Measurements from ENCODE around the gene SPIB.
A peak's percentile ranks its signal among the peaks of the same experiment; 100 is the strongest.
"Not testable (repeated sequence)": the region's sequence is repeated elsewhere in the genome, so short reads cannot be mapped to it uniquely, and the experiment has no call there.

The SPIB gene

DNA sequence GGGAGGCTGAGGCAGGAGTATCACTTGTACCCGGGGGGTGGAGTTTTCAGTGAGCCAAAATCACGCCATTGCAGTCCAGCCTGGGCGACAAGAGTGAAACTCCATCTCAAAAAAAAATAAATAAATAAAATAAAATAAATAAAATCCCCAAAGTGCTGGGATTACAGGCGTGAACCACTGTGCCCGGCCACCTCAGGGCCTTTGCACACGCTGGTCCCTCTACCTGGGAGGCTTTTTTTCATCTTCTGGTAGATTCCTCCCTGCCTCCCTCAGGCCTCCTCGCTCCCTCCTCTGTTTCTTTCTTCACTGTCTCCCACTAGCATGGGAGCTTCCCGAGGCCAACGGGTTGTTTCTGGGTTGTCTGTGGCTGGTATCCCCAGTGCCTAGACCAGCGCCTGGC, 29.0 kb downstream of the SPIB start:
- no peak for DNase-seq

DNA sequence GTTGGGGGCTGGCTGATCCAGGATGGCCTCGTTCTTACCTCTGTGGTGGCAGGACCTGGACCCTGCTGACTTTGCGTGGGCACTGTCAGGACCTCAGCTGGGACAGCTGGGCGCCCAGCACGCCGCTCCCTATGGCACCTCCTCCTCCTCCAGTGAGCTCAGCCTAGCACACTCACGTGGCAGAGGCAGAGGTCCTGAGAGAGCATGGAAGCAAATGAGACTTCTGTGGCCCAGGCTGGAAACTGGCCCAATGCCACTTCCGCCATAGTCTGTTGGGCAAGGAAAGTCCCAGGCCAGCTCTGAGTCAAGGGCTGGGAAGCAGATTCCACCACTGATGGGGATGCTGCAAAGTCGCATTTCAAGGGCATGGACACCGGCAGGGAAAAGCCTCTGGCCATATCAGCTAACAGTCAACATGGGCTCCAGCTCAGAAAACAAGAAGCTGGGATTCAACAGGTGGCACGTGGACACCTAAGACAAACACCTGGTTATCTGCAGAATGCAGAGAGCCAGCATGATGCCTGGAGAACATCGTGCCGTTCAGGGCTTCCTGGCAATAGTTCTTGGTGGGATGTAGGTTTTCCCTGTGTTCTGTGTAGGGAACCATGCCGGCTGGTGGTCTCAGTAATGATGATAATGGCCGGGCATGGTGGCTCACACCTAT, 30.6 kb downstream of the SPIB start:
- DNase-seq, result no peak

DNA sequence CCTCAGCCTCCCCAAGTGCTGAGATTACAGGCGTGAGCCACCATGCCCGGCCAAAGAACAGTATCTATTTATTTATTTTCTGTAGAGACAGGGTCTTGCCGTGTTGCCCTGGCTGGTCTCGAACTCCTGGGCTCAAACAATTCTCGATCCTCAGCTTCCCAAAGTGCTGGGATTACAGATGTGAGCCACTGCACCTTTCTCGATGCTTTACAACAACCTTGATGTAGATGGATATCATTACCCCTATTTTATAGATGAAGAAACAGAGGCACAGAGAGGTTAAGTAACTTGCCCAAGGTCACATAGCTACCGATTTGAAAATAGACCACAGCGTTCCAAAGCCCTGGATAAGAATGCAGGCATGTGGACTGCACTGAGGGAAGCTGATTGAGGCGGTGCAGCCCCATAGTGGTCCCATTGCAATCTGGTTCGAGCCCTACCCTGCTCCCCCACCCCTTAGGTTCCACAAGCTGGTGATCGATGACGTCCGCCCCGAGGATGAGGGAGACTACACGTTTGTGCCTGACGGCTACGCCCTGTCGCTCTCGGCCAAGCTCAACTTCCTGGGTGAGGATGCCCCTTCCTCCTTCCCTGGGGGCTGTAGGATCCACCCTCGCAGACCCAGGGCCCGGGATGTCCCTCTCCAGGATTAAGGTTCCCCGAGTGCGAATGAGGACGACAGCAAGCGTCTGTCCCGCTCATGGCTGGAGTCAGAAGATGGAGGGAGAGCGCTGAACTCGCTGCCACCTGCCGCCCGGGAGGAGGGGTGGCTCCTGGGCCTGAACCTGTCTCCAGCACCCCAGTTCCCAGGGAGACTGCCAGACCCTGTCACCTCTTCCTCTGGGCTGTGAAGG, 31.9 kb downstream of the SPIB start:
- no peak for DNase-seq

DNA sequence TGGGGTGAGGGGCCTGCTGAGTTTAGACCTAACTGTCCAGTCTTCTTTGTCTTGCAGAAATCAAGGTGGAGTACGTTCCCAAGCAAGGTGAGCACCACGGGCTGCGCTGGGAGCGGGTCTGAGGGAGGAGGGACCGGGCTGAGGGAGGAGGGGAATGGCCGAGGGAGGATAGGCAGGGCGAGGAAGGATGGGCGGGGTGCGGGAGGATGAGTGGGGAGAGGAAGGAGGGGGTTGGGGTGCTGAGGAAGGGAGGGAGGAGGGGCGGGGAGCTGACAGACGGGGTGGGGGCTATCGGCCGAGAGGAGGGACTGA, 32.4 kb downstream of the SPIB start:
- no peak for DNase-seq

DNA sequence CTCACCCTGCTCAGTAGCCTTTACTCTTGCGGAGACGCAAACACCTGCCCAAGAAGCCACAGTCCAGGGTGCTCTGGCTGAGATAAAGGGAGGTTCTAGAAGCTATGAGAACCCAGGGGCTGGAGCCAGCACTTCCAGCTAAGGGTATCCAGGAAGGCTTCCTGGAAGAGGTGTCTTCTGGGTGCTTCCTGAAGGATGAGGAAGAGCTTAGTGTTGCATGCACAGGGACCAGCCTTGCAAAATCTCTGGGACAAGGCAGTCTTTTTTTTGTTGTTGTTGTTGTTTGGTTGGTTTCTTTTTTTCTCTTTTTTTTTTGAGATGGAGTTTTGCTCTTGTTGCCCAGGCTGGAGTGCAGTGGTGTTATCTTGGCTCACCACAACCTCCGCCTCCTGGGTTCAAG, 34.5 kb downstream of the SPIB start:
- DNase-seq, result no peak

DNA sequence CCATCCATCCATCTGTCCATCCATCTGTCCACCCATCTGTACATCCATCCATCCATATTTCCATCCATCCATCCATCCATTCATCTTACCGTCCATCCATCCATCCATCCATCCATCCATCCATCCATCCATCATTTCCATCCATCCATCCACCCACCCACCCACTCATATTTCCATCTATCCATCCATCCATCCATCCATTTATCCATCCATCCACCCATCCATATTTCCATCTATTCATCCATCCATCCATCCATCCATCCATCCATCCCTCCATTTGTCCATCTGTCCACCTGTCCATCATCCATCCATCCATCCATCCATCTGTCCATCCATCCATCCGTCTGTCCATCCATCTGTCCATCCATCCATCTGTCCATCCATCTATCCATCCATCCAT, 37.3 kb downstream of the SPIB start:
- no peak for DNase-seq

DNA sequence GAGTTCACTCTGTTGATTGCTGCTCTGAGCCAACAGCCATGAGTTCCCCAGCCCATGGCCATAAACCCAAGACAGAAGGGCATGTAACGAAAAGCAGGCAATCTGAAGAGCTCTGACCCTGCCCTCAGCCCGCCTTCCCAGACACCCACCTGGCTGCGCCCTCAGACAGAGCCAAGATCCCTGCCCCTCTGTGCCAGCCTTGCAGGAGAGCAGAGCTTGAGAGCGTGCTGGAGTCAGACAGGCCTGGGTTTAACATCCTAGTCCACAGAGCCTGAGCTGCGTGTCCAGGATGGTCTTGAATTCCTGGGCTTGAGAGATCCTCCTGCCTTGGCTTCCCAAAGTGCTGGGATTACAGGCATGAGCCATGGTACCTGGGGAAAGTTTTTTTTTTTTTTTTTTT, 38.6 kb downstream of the SPIB start:
- no peak for DNase-seq

DNA sequence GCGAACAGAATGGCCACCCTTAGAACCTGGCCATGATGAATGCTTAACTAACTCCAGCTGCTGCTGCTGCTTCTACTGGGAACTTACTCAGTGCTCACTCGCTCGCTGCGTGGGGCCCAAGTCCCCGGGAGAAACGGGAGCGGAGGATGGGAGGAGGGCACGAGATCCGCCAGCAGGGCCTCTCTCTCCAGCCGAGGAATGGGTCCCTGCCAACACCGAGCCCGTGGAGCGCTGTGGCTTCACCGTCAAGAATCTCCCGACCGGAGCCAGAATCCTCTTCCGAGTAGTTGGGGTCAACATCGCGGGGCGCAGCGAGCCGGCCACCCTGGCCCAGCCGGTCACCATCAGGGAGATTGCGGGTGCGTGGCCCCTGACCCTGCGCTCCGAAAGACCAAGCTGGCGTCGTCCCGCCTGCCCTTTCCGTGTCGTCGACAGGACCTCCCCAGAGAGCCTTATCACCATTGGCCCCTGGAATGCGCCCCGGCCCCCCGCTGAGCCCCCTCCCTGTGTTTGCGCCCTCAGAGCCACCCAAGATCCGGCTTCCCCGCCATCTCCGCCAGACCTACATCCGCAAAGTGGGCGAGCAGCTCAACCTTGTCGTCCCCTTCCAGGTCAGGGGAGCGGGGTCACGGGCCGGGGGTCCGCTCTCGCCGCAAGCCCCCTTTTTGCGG, 39.8 kb downstream of the SPIB start:
- no peak for DNase-seq

DNA sequence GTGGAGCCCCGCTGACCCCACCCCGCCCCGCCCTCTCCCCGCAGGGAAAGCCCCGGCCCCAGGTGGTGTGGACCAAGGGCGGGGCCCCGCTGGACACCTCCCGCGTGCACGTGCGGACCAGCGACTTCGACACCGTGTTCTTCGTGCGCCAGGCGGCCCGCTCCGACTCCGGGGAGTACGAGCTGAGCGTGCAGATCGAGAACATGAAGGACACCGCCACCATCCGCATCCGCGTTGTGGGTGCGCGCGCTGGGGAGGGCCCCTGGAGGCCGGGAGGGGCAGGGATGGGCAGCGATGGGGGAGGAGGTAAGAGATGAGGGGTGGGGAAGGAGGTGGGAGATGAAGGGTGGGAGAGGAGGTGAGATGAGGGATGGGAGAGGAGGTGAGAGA, 40.3 kb downstream of the SPIB start:
- DNase-seq, result no peak

DNA sequence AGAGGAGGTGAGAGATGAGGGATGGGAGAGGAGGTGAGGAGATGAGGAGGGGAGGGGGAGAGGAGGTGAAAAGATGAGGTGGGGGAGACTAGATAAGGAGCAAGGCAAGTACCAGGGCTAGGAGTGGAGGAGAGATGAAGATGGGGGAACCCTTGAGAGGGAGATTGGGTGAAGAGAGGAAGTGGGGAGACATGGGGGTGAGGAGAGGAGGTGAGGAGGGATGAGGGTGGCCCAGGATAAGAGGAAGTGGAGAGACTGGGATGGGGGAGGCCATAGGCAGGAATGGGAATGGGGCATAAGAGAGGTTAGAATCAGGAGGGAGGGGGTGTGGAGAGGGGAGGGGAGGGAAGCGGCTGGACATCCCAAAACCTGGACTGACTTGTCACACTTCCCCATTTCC, 40.9 kb downstream of the SPIB start:
- DNase-seq, result no peak

DNA sequence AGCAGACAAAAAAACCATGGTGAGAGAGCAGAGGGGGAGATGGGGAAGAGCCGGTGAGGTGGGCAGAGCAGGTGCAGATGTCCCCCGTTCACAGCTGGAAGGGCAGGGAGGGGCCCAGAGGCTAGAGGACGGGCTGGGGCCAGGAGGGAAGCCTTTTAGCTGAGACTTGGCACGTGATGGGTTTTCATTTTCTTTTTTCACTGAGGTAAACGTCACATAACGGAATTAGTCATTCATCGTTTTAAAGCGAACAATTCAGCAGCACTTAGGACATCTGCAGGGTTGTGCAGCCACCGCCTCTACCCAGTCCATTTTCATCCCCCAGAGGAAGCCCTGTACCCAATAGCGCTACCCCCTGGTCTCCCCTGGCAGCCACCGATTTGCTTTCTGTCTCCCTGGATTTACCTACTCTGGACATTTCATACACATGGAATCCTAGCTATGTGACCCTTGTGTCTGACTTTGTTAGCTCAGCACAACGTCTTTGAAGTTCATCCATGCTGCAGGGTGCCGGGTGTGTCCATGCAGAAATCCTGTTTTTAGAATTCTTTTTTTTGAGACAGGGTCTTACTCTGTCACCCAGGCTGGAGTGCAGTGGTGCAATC, 41.5 kb downstream of the SPIB start:
- DNase-seq, result no peak

DNA sequence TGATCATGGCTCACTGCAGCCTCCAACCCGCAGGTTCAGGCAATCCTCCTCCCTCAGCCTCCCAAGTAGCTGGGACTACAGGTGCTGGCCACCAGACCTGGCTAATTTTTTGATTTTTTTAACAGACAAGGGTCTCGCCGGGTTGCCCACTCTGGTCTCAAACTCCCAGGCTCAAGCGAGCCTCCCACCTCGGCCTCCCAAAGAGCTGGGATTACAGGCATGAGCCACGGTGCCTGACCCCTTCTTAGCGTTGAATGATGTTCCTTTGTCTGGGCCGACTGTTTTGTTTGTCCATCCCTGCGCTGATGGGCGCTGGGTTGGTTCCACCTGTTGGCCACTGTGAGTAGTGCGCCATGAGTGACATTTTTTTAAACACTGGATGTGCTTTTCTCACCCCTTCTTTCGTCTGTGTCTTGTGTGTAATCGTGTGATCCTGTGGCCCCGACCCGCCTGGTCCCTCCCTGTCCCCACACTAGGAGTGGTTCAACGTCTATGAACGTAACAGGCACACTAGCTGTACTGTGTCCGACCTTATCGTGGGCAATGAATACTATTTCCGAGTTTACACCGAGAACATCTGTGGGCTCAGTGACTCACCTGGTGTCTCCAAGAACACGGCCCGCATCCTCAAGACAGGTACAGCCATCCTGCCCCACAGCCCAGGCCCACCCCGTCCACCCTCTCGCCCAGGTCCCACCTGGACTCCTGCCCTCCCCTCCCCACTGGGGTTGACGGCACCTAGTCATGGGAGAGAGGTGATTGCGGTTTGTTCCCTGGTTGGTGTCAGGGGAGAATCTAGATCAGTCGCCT, 42.5 kb downstream of the SPIB start:
- peak; percentile 32 to 75 for DNase-seq

DNA sequence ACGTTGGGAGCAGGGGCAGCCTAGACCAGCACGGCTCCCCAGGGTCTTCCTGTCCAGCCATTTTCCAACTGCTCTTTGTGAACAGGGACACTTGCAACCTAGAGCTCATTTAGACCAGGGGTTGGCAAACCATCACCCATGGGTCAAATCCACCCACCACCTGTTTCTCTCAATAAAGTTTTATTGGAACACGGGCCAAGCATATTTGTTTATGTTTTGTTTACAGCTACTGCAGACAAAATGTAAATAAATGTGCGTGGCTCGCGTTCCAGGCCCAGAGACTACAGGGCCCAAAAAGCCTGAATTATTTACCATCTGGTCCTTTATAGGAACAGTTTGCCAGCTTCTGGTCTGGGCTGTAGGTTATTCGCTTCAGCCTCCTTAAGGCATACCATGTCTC, 44.2 kb downstream of the SPIB start:
- no peak for DNase-seq

DNA sequence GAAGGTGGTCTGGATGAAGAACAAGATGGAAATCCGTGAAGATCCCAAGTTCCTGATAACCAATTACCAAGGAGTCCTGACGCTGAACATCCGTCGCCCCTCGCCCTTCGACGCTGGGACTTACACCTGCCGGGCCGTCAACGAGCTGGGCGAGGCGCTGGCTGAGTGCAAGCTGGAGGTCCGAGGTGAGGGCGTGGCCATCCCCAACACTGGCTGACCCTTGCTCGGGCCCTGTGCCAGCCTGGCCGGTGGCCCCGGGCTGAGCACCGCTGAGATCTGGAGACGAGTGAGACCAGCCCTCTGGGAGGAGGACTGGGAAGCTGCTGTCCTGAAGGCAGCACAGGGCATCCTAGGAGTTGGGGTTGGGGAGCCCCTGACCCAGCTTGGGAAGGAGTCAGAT, 45.6 kb downstream of the SPIB start:
- DNase-seq, result no peak

DNA sequence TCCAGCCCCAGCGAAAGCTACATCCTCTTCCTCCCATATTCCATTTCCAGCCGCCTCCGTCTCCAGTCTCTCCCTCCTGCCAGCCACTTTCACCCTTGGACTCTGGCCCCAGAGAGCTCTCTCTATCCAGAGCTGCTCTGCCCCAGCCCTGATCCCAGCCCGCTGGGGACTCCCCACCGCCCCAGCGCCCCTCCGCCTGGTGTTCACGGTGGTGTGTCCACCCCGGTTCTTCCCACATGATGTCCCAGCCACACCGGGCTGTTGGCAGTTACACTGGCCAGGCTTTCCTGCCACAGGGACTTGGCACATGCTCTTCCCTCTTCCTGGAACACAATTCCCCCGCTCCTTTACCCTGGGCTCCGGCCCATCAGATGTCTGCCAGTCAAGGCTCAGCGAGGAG, 46.3 kb downstream of the SPIB start:
- no peak for DNase-seq

DNA sequence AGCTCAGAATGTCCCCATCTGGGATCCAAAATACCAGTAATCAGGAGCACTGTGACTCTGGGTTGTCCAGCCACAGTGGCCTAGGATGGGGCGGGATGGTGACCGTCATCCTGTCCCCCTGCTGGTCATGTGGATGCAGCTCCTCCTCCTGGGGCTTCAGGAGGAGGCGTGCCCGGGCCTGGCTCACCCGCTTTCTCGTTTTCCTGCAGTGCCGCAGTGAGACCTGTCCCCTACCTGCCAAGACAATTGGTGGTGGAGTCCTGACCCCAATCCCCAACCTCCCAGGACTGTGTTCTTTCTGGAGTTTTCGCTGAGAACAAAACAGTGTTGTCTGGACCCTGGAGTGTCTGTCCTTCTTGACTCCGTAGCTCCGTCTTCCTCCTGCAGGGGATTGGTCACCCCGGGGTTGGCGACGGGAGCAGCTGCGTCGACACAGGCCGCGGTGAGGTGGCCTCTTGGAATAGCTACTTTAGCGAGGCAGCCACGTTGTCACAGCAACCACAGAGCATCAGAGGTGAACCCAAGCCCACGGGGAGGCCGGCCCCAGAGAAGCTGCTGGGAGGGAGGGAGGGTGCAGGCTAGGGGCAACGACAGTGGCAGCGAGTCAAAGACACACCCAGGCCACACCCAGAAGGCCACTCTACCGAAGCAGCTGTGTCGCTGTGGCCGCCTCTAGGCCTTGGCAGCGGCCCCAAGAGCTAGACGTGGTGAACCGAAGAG, 47.4 kb downstream of the SPIB start:
- DNase-seq, result no peak

DNA sequence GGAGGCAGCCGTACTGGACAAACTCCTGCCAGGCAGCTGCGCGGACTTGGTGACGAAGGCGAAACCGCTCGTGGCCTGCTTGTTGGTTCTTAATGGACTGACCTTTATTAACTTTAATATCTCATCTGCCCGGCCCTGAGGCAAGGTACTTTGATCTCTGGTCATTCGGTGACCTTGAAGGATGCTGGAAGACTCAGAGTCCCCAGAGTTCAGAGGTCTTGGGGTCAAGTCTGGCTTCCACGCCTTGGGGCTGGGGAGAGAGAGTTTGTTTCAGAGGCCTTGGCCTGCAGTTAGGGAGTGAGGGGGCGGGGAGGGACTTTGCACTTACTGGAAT, 47.9 kb downstream of the SPIB start:
- peak in 1 of 2 experiments; percentile 17 for DNase-seq

DNA sequence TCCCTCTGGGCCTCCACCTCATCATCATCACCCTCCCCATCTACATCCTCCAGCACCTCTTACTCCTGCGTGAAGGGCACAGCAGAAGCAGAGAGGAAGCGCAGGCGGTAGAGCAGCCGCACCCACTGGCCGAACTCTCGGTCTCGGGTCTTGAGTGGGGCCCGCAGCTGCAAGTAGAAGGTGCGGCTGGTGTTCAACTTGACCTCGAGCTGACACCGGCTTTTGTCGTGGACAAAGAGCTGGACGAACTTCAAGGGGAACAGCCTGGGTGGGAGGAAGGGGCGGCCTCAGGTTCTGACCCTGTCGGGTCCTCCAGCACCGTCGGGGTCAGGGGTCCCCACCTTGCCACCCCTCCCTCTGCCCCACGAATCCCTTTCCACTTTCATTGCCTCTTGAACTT, 48.8 kb downstream of the SPIB start:
- no peak for DNase-seq

DNA sequence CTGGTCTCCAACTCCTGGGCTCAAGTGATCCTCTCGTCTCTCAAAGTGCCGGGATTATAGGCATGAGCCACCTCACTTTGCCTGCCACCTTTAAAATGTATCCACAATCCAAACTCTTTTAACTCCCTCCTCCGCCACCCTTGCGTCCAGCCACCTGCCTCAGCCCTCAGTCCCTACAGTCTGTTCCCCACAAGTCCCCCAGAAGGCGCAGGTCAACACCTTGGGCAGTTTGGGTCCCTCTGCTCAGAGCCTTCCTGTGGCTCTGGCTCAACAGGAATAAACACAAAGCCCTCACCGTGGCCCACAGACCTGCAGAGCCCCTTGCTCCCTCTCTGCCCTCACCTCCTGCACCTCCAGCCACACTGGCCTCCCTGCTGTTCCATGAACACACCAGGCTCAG, 50.1 kb downstream of the SPIB start:
- no peak for DNase-seq

DNA sequence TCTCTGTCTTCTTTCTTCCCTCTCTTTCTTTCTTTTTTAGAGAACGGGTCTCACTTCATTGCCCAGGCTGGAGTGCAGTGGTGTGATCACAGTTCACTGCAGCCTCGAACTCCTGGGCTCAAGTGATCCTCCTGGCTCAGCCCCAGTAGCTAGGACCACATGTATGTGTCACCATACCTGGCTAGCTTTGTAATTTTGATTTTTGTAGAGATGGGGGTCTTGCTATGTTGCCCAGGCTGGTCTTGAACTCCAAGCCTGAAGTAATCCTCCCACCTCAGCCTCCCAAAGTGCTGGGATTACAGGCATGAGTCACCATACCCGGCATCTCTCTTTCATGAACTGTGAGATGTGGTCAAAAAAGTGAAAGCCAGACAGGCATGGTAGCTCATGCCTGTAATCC, 54.6 kb downstream of the SPIB start:
- DNase-seq, result not testable (repeated sequence)

DNA sequence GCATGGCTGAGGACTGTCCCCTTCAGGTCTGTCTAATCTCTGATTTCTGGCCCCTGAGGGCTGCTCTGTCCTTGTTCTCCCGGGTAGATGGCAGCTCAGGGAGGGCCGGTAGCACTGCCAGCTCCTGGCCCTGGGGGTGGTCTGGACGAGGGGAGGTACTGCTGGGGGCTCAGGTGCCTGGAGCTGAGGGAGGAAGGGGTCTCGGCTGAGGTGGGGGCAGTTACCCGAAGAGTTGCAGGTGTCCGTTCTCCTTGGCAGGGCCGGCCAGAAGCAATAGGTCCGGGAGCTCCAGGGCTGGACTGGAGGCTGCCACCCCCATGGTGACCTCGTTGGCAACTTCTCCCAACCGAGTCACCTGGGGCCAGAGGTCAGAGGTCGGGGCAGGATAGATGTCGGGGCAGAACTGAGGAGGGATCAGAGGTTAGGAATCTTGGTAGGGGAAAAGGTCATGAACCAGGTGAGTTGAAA, 56.4 kb downstream of the SPIB start:
- no peak for DNase-seq

DNA sequence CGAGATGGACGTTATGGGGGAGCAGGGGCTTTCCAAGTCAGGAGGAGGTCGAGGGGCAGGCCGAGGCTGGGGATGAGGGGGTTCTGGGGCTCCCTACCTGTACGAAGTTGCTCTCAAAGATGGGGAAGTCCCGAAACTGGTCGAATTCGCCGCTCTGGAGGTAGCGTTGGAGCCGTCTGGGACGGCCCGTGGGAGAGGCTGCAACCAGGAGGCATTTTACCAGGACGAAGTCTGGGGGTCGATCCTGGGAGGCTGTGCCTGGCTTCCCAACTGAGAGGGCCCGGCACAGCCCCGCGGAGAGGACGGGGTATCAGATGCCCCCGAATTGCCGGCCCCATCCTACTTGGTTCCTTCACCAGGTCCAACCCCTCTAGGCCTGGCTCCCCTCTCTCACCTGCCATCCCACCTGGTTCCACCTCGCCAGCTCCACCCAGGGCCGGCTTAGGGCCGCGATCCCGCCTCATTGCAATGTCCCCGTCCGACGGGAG, 57.0 kb downstream of the SPIB start:
- no peak for DNase-seq

All from NCI-H446 (cell line).